ENCODE results near the gene MCTP2.

DNA sequence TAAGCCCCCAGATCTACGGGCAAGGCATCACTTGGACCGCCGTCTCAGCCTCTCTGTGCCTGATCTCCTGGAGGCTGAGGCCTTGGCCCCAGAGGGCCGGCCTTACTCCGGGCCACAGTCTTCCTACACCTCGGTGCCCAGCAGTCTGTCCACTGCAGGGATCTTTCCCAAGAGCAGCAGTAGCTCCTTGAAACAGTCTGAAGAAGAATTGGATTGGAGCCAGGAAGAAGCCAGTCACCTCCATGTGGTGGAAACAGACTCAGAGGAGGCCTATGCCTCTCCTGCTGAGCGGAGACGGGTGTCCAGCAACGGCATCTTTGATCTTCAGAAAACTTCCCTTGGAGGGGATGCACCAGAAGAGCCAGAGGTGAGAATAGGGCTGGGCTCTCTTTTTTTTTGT, 67.0 kb downstream of the MCTP2 start:
- no peak for TF ChIP-seq EP300 (IDR thresholded peaks at IDR 0.05)
- TF ChIP-seq, protein P1, sequence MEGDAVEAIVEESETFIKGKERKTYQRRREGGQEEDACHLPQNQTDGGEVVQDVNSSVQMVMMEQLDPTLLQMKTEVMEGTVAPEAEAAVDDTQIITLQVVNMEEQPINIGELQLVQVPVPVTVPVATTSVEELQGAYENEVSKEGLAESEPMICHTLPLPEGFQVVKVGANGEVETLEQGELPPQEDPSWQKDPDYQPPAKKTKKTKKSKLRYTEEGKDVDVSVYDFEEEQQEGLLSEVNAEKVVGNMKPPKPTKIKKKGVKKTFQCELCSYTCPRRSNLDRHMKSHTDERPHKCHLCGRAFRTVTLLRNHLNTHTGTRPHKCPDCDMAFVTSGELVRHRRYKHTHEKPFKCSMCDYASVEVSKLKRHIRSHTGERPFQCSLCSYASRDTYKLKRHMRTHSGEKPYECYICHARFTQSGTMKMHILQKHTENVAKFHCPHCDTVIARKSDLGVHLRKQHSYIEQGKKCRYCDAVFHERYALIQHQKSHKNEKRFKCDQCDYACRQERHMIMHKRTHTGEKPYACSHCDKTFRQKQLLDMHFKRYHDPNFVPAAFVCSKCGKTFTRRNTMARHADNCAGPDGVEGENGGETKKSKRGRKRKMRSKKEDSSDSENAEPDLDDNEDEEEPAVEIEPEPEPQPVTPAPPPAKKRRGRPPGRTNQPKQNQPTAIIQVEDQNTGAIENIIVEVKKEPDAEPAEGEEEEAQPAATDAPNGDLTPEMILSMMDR (IDR thresholded peaks at IDR 0.05), result no peak
- no peak for TF ChIP-seq POLR2AphosphoS5 (IDR thresholded peaks at IDR 0.05)
- TF ChIP-seq POLR2A (IDR thresholded peaks at IDR 0.05), result no peak
